T-helper 1 cell treated with Interleukin-12 subunit alpha and Interleukin-12 subunit beta and Interleukin-4 antibody, amounts not matched to agents 30 μg/mL and 1 μg/mL, for 36 hours (primary cell): Measurements from ENCODE around the gene TRIM26.
"Not testable (repeated sequence)": the region's sequence is repeated elsewhere in the genome, so short reads cannot be mapped to it uniquely, and the experiment has no call there.

Experiments used
- H3K27ac Mint-ChIP-seq: one replicate; pipeline ENCODE4 v1.8.0; 2021; ENCODE audit warnings: mild to moderate bottlenecking, mixed read lengths
- H3K27me3 Mint-ChIP-seq: one replicate; pipeline ENCODE4 v1.8.0; 2021; ENCODE audit warnings: low read depth, mixed read lengths
- H3K36me3 Mint-ChIP-seq: one replicate; pipeline ENCODE4 v1.8.0; 2021; ENCODE audit warnings: low read depth, mixed read lengths
- H3K4me1 Mint-ChIP-seq: one replicate; pipeline ENCODE4 v1.8.0; 2021; ENCODE audit warnings: low read depth, mixed read lengths
- H3K4me3 Mint-ChIP-seq: one replicate; pipeline ENCODE4 v1.8.0; 2021; ENCODE audit warnings: mild to moderate bottlenecking, moderate library complexity, mixed read lengths
- H3K9me3 Mint-ChIP-seq: one replicate; pipeline ENCODE4 v1.8.0; 2021; ENCODE audit warnings: mixed read lengths

Gene TRIM26

GRCh38 chr6:30145818-30146217 is 67.4 kb downstream of the TRIM26 start:
- Mint-ChIP-seq H3K27ac (no peak overlapping the region), H3K9me3 (no peaks in the 10 kb centered on the region), H3K27me3 (peaks cover 52% of the 10 kb centered on the region), H3K4me3 (no peak overlapping the region), H3K4me1 (peaks cover 5% of the 10 kb centered on the region), H3K36me3 (no peaks in the 10 kb centered on the region)

- peaks cover 5% of the 10 kb centered on the region for H3K4me1 Mint-ChIP-seq
- H3K36me3 Mint-ChIP-seq, result no peaks in the 10 kb centered on the region
- no peaks in the 10 kb centered on the region for H3K9me3 Mint-ChIP-seq
- H3K27ac Mint-ChIP-seq, result no peak overlapping the region
- peaks cover 57% of the 10 kb centered on the region for H3K27me3 Mint-ChIP-seq
- H3K4me3 Mint-ChIP-seq, result no peak overlapping the region
Measured at GRCh38 chr6:30144811-30145210, 68.4 kb downstream of the TRIM26 start.

DNA sequence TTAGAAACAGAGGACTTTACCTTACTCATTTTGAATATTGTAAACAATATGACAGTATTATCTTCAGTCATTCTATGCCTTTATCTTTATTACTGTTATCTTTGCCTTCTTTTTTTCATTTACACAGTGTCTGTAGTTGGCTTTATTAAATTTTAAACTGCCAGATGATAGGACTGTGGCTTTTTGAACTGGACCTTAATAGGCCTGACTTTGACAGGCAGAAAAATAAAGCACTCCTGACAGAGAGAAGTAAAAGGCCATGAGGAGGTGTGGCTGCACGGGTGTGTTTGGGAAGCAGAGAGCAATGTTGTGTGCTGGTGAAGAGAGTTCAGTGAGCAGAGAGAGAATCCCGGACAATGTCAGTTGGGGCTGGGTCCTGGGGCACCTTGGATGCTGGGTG is 69.4 kb downstream of the TRIM26 start:
- H3K9me3 Mint-ChIP-seq, result no peaks in the 10 kb centered on the region
- H3K27me3 Mint-ChIP-seq, result peaks cover 61% of the 10 kb centered on the region
- H3K27ac Mint-ChIP-seq, result no peak overlapping the region
- no peaks in the 10 kb centered on the region for H3K36me3 Mint-ChIP-seq
- no peak overlapping the region for H3K4me3 Mint-ChIP-seq
- peaks cover 5% of the 10 kb centered on the region for H3K4me1 Mint-ChIP-seq

DNA sequence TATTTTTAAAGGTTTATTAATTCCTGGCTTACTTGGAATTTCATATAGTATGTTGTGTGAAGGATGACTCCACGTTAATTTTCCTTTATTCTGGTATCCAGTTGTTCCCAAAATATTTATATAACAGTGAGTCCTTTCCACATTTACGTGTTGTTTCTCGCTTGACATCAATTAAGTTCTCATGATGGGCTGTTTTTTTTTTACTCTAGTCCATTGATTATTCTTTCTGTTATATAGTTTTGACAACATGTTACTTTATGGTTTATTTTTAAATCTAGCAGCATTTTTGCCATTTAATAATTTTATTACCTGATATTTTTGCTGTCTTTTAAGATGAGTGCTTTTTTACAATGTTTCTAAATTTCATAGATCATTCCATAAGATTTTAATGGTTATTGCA is 70.5 kb downstream of the TRIM26 start:
- H3K4me3 Mint-ChIP-seq, result no peak overlapping the region
- H3K27me3 Mint-ChIP-seq, result peaks cover 70% of the 10 kb centered on the region
- no peaks in the 10 kb centered on the region for H3K36me3 Mint-ChIP-seq
- H3K27ac Mint-ChIP-seq, result no peak overlapping the region
- peaks cover 5% of the 10 kb centered on the region for H3K4me1 Mint-ChIP-seq
- no peaks in the 10 kb centered on the region for H3K9me3 Mint-ChIP-seq

GRCh38 chr6:30140240-30140639 is 73.0 kb downstream of the TRIM26 start:
- H3K36me3 Mint-ChIP-seq, H3K27ac Mint-ChIP-seq, H3K9me3 Mint-ChIP-seq, H3K4me1 Mint-ChIP-seq, H3K4me3 Mint-ChIP-seq: not testable (repeated sequence)
- H3K27me3 Mint-ChIP-seq, result peaks cover 76% of the 10 kb centered on the region

- Mint-ChIP-seq H3K4me1 (peaks cover 10% of the 10 kb centered on the region), H3K9me3 (no peaks in the 10 kb centered on the region), H3K36me3 (no peaks in the 10 kb centered on the region), H3K4me3 (no peak overlapping the region), H3K27ac (no peak overlapping the region), H3K27me3 (peaks cover 65% of the 10 kb centered on the region)
Measured at GRCh38 chr6:30136570-30137286, 76.5 kb downstream of the TRIM26 start.

DNA sequence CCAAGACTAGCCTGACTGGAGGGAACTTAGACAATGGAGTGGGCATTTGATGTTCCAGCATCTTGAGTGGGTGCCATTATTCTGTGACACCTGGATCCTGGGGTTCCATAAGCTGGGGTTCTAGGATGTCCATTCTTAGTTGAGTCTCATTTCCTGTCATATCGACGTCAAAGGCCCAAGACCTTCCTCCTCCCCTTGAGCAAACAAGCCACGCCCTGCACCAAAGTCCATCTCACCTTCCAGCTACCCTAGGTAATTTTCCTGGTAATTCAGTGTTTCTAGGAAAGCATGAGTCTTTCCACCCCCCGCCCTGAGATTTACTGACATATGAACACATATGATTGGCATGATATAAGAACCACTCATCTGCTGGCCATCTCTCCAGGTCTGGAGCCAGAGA is 77.4 kb downstream of the TRIM26 start, which contains the start of gene TRIM40:
TRIM40 (plus strand) TSS at position 384 of the 400 bp plus-strand sequence. CDS start 897 bp downstream, outside the sequence.
- no peak within 1 kb of the TSS for H3K27ac Mint-ChIP-seq
- peaks cover 14% of the 10 kb centered on the region for H3K4me1 Mint-ChIP-seq
- H3K27me3 Mint-ChIP-seq, result peaks cover 65% of the 10 kb centered on the region
- no peaks in the 10 kb centered on the region for H3K9me3 Mint-ChIP-seq
- H3K4me3 Mint-ChIP-seq, result no peak within 1 kb of the TSS
- peaks cover 1% of the 10 kb centered on the region for H3K36me3 Mint-ChIP-seq

GRCh38 chr6:30135147-30135546 is 78.1 kb downstream of the TRIM26 start:
- Mint-ChIP-seq H3K9me3 (no peaks in the 10 kb centered on the region), H3K4me3 (no peak overlapping the region), H3K4me1 (peaks cover 16% of the 10 kb centered on the region), H3K27me3 (peaks cover 65% of the 10 kb centered on the region), H3K27ac (no peak overlapping the region), H3K36me3 (peaks cover 1% of the 10 kb centered on the region)
